Keratinocyte (primary cell): ENCODE data around the gene SRP14. TPM values are rescaled to one million over a fixed set of nuclear protein-coding genes. Genes with fewer than 3 reads are reported as not detected.

Experiments used
- DNase-seq: peaks from one replicate; pipeline ENCODE4 v3.0.0-alpha.2; 2011; ENCODE audit warnings: low read depth, missing footprints, low spot score
- FAIRE-seq: peaks from 2 replicates; lab custom pipeline; 2011; peaks lifted over from hg19 to GRCh38; lab: Jason Lieb, UNC
- H2AFZ ChIP-seq: 2 replicates; pipeline ENCODE4 v1.6.0; 2012; ENCODE audit warnings: low read length, control low read depth, inconsistent platforms; ENCODE audit not compliant: control insufficient read depth
- H3K27ac ChIP-seq: 2 replicates; pipeline ENCODE4 v1.5.1; 2011; ENCODE audit warnings: low read length; ENCODE audit not compliant: control insufficient read depth, insufficient read depth
- H3K27me3 ChIP-seq: 3 replicates; pipeline ENCODE4 v1.6.0; 2011; ENCODE audit warnings: low read length; ENCODE audit not compliant: control insufficient read depth, insufficient read depth; ENCODE audit errors: extremely low read depth
- H3K36me3 ChIP-seq, 2 experiments: 2 replicates in 1 of 2; 3 replicates in 1 of 2; pipeline ENCODE4 v1.5.1; 2011; ENCODE audit warnings: low read length in 2 of 2, mild to moderate bottlenecking in 1 of 2; ENCODE audit not compliant: control insufficient read depth in 2 of 2, insufficient read depth in 2 of 2; ENCODE audit errors: extremely low read depth in 1 of 2
- H3K4me1 ChIP-seq: 3 replicates; pipeline ENCODE4 v1.5.1; 2011; ENCODE audit warnings: low read length; ENCODE audit not compliant: control insufficient read depth, insufficient read depth; ENCODE audit errors: extremely low read depth
- H3K4me2 ChIP-seq: 3 replicates; pipeline ENCODE4 v1.6.0; 2011; ENCODE audit warnings: low read depth, low read length; ENCODE audit not compliant: control insufficient read depth, insufficient read depth; ENCODE audit errors: extremely low read depth
- H3K4me3 ChIP-seq, 3 experiments: fragments of 200-600 bp in 1 of 3; sonication (generic) in 1 of 3; 2 replicates in 2 of 3; 3 replicates in 1 of 3; pipeline ENCODE4 v1.5.1; 2011 to 2016; ENCODE audit warnings: low read length in 3 of 3, mild to moderate bottlenecking in 3 of 3, control low read depth in 2 of 3, inconsistent platforms in 1 of 3, low read depth in 1 of 3, mixed read lengths in 1 of 3, mixed run types in 1 of 3, moderate library complexity in 1 of 3; ENCODE audit not compliant: control insufficient read depth in 2 of 3, insufficient read depth in 2 of 3; ENCODE audit errors: extremely low read depth in 1 of 3
- H3K79me2 ChIP-seq: 2 replicates; pipeline ENCODE4 v1.6.0; 2012; ENCODE audit warnings: low read length; ENCODE audit not compliant: control insufficient read depth, insufficient read depth
- H3K9ac ChIP-seq: 3 replicates; pipeline ENCODE4 v1.6.0; 2011; ENCODE audit warnings: low read length; ENCODE audit not compliant: control insufficient read depth, insufficient read depth; ENCODE audit errors: extremely low read depth
- H3K9me1 ChIP-seq: 3 replicates; pipeline ENCODE4 v1.6.0; 2011; ENCODE audit warnings: low read length; ENCODE audit not compliant: control insufficient read depth, insufficient read depth; ENCODE audit errors: extremely low read depth
- H3K9me3 ChIP-seq: 2 replicates; pipeline ENCODE4 v1.5.1; 2012; ENCODE audit warnings: low read depth, low read length; ENCODE audit not compliant: control insufficient read depth
- H4K20me1 ChIP-seq: 3 replicates; pipeline ENCODE4 v1.6.0; 2011; ENCODE audit warnings: low read length; ENCODE audit not compliant: control insufficient read depth, insufficient read depth; ENCODE audit errors: extremely low read depth
- EZH2 ChIP-seq: IDR thresholded peaks from one replicate; pipeline ENCODE4 v1.6.1; 2012; ENCODE audit warnings: inconsistent platforms, mild to moderate bottlenecking, low read length, moderate library complexity
- dilution Hi-C: fragments of 300-500 bp; cut with MboI; formaldehyde crosslinking; loops from one replicate; pipeline ENCODE4 v1.7.0; 2020; ENCODE audit warnings: low sequenced_read_pairs; ENCODE audit not compliant: extremely low pct_ligation_motif_present
- polyA plus RNA-seq, 5 experiments: library from polyadenylated mRNA; depleted of rRNA in 3 of 5; stranded (reverse) in 3 of 5; stranded (forward) in 1 of 5; unstranded in 1 of 5; fragments of >200 nt; gene quantifications; 1 replicate in 1 of 5; 2 replicates in 3 of 5; 3 replicates in 1 of 5; pipeline versions ENCODE4 v1.2.1 to v1.2.3, GENCODE V29; 2011 to 2012; ENCODE audit warnings: missing spikeins in 2 of 5, low read depth in 1 of 5, low replicate concordance in 1 of 5
- TF ChIP-seq, protein P1 (sequence below), 3 experiments: IDR thresholded peaks in 1 of 3; conservative IDR thresholded peaks in 1 of 3; optimal IDR thresholded peaks in 1 of 3; 2 replicates in 2 of 3; 3 replicates in 1 of 3; pipeline versions ENCODE3 to v1.5.1; 2011; ENCODE audit warnings: low read length in 3 of 3, mild to moderate bottlenecking in 3 of 3, moderate library complexity in 2 of 3, control low read depth in 1 of 3, inconsistent platforms in 1 of 3; ENCODE audit not compliant: insufficient read depth in 2 of 3; ENCODE audit errors: extremely low read depth in 1 of 3

The SRP14 gene
- polyA plus RNA-seq, 1 donor (not counting 4 experiments of a cell fraction or from before 2014, with no cell fraction given): 407 TPM

DNA sequence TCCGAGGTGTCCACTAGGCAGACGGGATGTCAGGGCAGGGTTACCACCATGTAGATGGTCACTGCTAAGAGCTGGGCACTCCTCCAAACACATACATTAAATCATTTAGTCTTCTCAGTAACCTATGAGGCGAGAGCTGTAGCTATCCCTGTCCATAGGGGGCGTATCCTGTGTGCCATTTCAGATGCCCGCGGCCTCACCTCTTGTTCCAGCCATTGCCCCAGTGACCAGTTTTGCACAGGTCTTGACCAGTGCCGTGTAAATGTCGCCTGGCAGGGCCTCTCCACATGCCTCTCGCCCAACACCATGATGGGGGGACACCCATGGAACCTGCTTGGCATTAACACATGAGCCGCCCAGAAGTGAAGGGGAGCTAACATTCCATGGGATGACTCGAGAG, 20.8 kb upstream of the SRP14 start:
- Histone ChIP-seq H3K27ac (no peak overlapping the region), H3K9me3 (no peaks in the 10 kb centered on the region), H3K36me3 (no peaks in the 10 kb centered on the region), H3K9me1 (peaks cover 4% of the 10 kb centered on the region), H2AFZ (no peak overlapping the region), H3K4me1 (peaks cover 37% of the 10 kb centered on the region), H3K9ac (no peak overlapping the region), H4K20me1 (peaks cover 3% of the 10 kb centered on the region), H3K27me3 (peaks cover 5% of the 10 kb centered on the region), H3K79me2 (no peaks in the 10 kb centered on the region), H3K4me2 (no peak overlapping the region), H3K4me3 (no peak overlapping the region)
- no peak for FAIRE-seq
- no peak for DNase-seq
- TF ChIP-seq EZH2: no peak
- TF ChIP-seq, protein P1, sequence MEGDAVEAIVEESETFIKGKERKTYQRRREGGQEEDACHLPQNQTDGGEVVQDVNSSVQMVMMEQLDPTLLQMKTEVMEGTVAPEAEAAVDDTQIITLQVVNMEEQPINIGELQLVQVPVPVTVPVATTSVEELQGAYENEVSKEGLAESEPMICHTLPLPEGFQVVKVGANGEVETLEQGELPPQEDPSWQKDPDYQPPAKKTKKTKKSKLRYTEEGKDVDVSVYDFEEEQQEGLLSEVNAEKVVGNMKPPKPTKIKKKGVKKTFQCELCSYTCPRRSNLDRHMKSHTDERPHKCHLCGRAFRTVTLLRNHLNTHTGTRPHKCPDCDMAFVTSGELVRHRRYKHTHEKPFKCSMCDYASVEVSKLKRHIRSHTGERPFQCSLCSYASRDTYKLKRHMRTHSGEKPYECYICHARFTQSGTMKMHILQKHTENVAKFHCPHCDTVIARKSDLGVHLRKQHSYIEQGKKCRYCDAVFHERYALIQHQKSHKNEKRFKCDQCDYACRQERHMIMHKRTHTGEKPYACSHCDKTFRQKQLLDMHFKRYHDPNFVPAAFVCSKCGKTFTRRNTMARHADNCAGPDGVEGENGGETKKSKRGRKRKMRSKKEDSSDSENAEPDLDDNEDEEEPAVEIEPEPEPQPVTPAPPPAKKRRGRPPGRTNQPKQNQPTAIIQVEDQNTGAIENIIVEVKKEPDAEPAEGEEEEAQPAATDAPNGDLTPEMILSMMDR (optimal IDR thresholded peaks at IDR 0.05 in 1 of 3, IDR thresholded peaks at IDR 0.05 in 1 of 3, conservative IDR thresholded peaks at IDR 0.05 in 1 of 3; ENCODE audit: extremely low read depth in 1 of 3, insufficient read depth in 2 of 3, low read length in 3 of 3): no peak
- dilution Hi-C loops: no loop called here

DNA sequence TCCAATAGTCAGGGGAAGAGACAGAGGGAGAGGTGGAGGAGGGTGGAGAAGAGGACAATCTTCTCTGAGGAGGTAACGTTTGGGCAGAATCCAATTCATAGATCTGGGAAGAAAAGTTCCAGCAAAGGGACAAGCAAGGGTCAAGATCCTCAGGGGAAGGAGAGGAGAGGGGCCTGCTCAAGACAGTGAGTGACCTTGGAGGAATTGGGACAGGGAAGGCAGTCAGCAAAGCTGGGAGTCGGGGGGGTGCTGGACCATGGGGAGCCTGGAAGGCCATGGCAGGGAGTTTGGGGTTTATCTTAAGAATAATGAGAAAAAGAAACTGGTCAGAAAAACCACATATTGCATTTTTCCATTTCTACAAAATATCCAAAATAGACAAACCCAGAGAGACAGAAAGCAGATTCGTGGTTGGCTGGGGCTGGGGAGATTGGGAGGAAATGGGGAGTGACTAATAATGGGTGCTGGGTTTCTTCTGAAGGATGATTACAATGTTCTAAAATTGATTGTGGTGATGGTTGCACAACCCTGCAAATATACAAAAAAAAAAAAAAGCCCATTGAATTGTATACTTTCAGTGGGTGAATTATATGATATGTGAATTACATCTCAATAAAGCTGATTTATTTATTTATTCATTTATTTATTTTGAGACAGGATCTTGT, 19.6 kb upstream of the SRP14 start:
- no peak overlapping the region for H3K9ac ChIP-seq
- peaks cover 4% of the 10 kb centered on the region for H3K9me1 ChIP-seq
- dilution Hi-C loops: no loop called here
- no peak overlapping the region for H3K4me3 ChIP-seq
- H3K36me3 ChIP-seq: no peaks in the 10 kb centered on the region
- H3K79me2 ChIP-seq: no peaks in the 10 kb centered on the region
- no peak overlapping the region for H2AFZ ChIP-seq
- H3K27me3 ChIP-seq: peaks cover 5% of the 10 kb centered on the region
- no peak overlapping the region for H3K4me2 ChIP-seq
- H3K27ac ChIP-seq: no peak overlapping the region
- H4K20me1 ChIP-seq: peaks cover 3% of the 10 kb centered on the region
- no peak for DNase-seq
- no peak for FAIRE-seq
- no peak for TF ChIP-seq EZH2
- TF ChIP-seq, protein P1 (optimal IDR thresholded peaks at IDR 0.05 in 1 of 3, IDR thresholded peaks at IDR 0.05 in 1 of 3, conservative IDR thresholded peaks at IDR 0.05 in 1 of 3; ENCODE audit: extremely low read depth in 1 of 3, insufficient read depth in 2 of 3, low read length in 3 of 3): no peak
- H3K4me1 ChIP-seq: peaks cover 32% of the 10 kb centered on the region
- no peaks in the 10 kb centered on the region for H3K9me3 ChIP-seq
